Fibroblast of villous mesenchyme (primary cell): ENCODE measurements around the gene SLC6A19. TPM values are rescaled to one million over a fixed set of nuclear protein-coding genes. Genes with fewer than 3 reads are reported as not detected.

ENCODE experiments used
- DNase-seq: peaks from one replicate; pipeline ENCODE4 v3.0.0-alpha.2; 2010; ENCODE audit warnings: low read depth
- H3K4me3 ChIP-seq: 2 replicates; pipeline ENCODE4 v1.5.1; 2011; ENCODE audit warnings: low read depth, mild to moderate bottlenecking, low read length
- CTCF ChIP-seq: IDR thresholded peaks from 2 replicates; pipeline ENCODE4 v1.5.1; 2012; ENCODE audit warnings: low read depth, mild to moderate bottlenecking, low read length; ENCODE audit not compliant: insufficient read depth
- total RNA-seq: library from RNA; depleted of rRNA; stranded (reverse); fragments of >200 nt; gene quantifications from 2 replicates; pipeline ENCODE4 v1.2.3, GENCODE V29; 2012

Gene SLC6A19
- total RNA-seq, 1 donor: not detected

GRCh38 chr5:1189269-1189668 is 12.1 kb upstream of the SLC6A19 start:
- no peak overlapping the region for H3K4me3 ChIP-seq
- no peak for TF ChIP-seq CTCF
- no peak for DNase-seq

GRCh38 chr5:1190278-1190677 is 11.1 kb upstream of the SLC6A19 start:
- DNase-seq: no peak
- no peak for TF ChIP-seq CTCF
- no peak overlapping the region for H3K4me3 ChIP-seq

DNA sequence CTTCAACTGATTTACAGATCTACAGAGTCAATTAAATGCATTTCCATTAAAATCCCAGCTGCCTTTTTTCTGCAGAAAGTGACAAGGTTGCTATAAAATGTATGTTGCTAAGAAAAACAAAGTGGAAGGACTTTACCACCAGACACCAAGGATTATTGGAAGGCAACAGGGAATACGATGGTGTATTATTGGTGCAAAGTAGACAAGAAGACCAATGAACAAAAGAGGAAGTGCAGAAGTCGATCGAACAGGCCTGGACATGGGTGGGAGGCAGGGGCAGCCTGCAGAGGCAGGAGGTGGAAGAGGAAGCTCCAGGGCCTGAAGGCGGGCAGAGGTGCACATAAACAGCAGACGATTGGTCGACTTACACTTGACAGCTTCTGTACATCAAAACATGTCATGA is 10.6 kb upstream of the SLC6A19 start:
- DNase-seq: no peak
- no peak for TF ChIP-seq CTCF

GRCh38 chr5:1192971-1193590 is 8.3 kb upstream of the SLC6A19 start:
- TF ChIP-seq CTCF: no peak
- H3K4me3 ChIP-seq: no peak overlapping the region
- DNase-seq: no peak

More for the DNA sequence above, 10.6 kb upstream of the SLC6A19 start:
- H3K4me3 ChIP-seq: no peak overlapping the region

- no peak for TF ChIP-seq CTCF
- no peak for DNase-seq
- H3K4me3 ChIP-seq: no peak overlapping the region
These were observed 7.8 kb upstream of the SLC6A19 start for GRCh38 chr5:1193591-1193985.

GRCh38 chr5:1194378-1194777 is 7.0 kb upstream of the SLC6A19 start:
- H3K4me3 ChIP-seq: no peak overlapping the region
- DNase-seq: no peak
- no peak for TF ChIP-seq CTCF

- no peak for TF ChIP-seq CTCF
- DNase-seq: no peak
- H3K4me3 ChIP-seq: no peak overlapping the region
These were observed 6.0 kb upstream of the SLC6A19 start for GRCh38 chr5:1195439-1195838.
